HG03097 (cell line): Measurements from ENCODE around the gene TWSG1.

Source experiments
- ATAC-seq: cut with Tn5 transposase; IDR thresholded peaks from one replicate; pipeline ENCODE4 v1.9.1; 2021; ENCODE audit not compliant: unreplicated experiment, low FRiP score

The TWSG1 gene

GRCh38 chr18:9334329-9334972 lies at the start of gene TWSG1:
Gene TWSG1 (plus strand): TSS chr18:9334773. CDS start chr18:9337230, 2,457 bp downstream.
- ATAC-seq = peak; percentile 70

- no peak for ATAC-seq
Observed at GRCh38 chr18:9285604-9286003, 49.0 kb upstream of the TWSG1 start.

- no peak for ATAC-seq
Observed at GRCh38 chr18:9287036-9287435, 47.5 kb upstream of the TWSG1 start.

GRCh38 chr18:9289698-9290097 lies 44.9 kb upstream of the TWSG1 start:
- no peak for ATAC-seq

DNA sequence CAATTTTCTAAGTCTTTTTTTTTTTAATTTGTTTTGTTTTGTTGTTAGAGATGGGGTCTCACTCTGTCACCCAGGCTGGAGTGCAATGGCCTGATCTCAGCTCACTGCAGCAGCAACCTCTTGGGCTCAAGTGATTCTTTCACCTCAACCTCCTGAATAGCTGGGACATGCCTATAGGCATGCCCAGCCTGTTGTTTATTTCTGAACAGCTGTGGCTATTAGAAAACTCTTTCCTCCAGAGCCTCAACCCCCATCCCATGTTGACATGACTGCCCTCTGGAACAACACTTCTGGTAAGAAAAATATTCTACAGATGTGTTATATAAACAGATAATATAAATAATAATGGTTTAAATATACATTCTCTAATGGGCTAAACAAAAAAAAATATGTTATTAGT lies 44.4 kb upstream of the TWSG1 start:
- no peak for ATAC-seq

- ATAC-seq = no peak
Observed at GRCh38 chr18:9292047-9292446, 42.5 kb upstream of the TWSG1 start.

- no peak for ATAC-seq
Observed at GRCh38 chr18:9293948-9294347, 40.6 kb upstream of the TWSG1 start.

GRCh38 chr18:9296233-9297006 lies 38.2 kb upstream of the TWSG1 start:
- ATAC-seq = no peak

GRCh38 chr18:9297007-9297393 lies 37.6 kb upstream of the TWSG1 start:
- no peak for ATAC-seq

- ATAC-seq = no peak
Observed at GRCh38 chr18:9304388-9305070, 30.0 kb upstream of the TWSG1 start.

GRCh38 chr18:9319333-9319732 lies 15.2 kb upstream of the TWSG1 start:
- ATAC-seq = no peak

GRCh38 chr18:9321017-9321452 lies 13.5 kb upstream of the TWSG1 start:
- ATAC-seq = no peak

DNA sequence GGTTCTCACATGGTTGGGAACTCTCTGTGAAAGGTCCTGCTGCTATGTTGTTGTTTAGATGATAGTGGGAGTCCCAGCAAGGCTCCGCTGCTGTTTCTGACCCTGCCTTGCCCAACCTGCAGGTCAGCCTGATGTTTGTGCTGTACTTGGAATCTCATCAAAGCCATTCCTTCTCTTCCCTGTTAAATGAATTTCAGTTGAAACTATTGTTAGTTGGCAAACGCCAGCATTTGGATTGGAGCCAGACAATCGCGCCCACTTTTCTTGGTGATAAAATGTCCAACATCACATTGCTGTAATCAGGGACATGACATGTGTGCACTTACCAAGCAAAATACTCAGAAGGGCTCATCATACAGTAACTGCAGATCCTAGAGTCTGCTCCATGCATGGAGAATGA lies 12.8 kb upstream of the TWSG1 start:
- no peak for ATAC-seq

GRCh38 chr18:9322744-9323143 lies 11.8 kb upstream of the TWSG1 start:
- no peak for ATAC-seq

- ATAC-seq = no peak
Observed at GRCh38 chr18:9323750-9324445, 10.7 kb upstream of the TWSG1 start.

GRCh38 chr18:9325716-9326115 lies 8.9 kb upstream of the TWSG1 start:
- no peak for ATAC-seq

DNA sequence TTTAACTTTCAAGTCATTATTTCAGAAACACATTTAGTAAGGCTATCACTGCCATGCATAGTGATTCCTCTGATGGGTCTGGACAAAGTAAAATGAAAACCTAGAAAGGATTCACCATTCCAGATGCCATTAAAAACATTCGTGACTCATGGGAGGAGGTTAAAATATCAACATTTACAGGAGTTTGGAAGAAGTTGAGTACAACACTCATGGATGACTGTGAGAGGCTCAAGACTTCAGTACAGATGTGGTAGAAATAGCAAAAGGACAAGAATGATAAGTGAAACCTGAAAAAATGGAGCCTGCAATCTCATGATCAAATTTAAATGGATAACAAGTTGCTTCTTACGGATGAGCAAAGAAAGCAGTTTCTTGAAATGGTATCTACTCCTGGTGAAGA lies 5.8 kb upstream of the TWSG1 start:
- ATAC-seq = no peak

DNA sequence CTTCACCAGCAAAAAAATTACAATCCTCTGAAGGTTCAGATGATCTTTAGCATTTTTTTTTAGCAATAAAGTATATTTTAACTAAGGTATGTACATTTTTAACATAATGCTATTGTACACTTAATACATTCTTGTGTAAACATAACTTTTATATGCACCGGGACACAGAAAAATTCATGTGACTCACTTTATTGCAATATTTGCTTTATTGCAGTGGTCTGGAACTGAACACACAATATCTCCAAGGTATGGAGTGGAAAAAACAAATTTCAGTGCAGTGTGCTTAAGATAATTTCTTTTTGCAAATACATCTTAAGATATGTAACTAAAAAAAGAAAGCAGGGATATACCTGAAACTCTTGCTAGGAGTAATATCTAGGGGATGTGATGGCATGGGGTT lies 5.1 kb upstream of the TWSG1 start:
- no peak for ATAC-seq

DNA sequence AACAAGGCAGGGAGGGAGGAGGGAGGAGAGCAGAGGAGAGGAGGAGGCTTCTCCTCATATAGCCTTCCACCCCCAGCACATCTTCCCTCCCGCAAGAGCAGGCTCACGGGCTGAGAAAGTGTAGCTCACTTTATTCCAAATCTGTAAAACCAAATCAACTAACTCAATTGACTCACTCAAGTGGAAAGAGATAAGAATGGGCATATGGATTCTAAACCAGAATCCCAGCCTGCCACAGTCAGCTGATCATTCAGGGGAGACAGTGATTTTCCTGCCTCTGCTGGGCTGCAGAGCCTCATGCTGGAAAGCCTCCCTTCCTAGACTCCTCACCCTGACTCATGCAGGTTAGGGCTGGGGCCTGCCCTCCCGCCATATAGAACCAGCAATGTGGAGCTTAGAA lies 4.2 kb upstream of the TWSG1 start:
- ATAC-seq = no peak

GRCh38 chr18:9333441-9334328 lies 888 bp upstream of the TWSG1 start:
- ATAC-seq = peak; percentile 33
